WTC11 (cell line): Measurements from ENCODE around the gene NHLH2.

Source experiments
- HMGA2 ChIP-seq: fragments of 250-450 bp; sonication (Bioruptor Pico); IDR thresholded peaks from 2 replicates; pipeline ENCODE4 v1.4.0; 2021; ENCODE audit warnings: mild to moderate bottlenecking, moderate library complexity
- MXD4 ChIP-seq: fragments of 250-450 bp; sonication (Bioruptor Pico); IDR thresholded peaks from 2 replicates; pipeline ENCODE4 v1.8.0; 2021; ENCODE audit warnings: mild to moderate bottlenecking, moderate library complexity, borderline replicate concordance
- TF ChIP-seq, protein P1 (sequence below): sonication (generic); formaldehyde crosslinking; IDR thresholded peaks from 2 replicates; pipeline ENCODE4 v1.8.0; 2023; ENCODE audit warnings: missing genetic modification reagents
- TF ChIP-seq, protein P2 (sequence below): fragments of 200-600 bp; IDR thresholded peaks from 2 replicates; pipeline ENCODE4 v1.8.0; 2022; ENCODE audit warnings: antibody characterized with exemption
- TF ChIP-seq, protein P3 (sequence below): sonication (generic); formaldehyde crosslinking; conservative IDR thresholded peaks from 2 replicates; pipeline ENCODE4 v1.8.1; 2022; ENCODE audit warnings: mild to moderate bottlenecking, missing genetic modification reagents

DNA sequence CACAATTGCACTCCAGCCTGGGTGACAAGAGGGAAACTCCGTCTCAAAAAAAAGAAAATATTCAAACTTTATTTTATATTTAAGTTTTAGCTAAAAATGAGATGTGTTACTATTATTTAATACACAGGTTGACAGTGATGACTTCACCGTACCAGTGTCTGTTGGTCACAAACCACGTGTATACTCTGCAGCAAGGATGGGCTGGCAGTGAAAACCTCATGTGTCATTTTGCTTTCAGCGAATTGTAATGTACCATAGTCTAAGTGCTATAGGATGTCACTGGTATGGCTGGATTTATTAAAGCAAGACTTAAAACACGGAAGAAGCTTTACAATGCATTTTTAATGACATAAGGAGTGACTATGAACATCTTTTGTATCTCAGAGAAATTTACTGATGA lies 28.1 kb upstream of the NHLH2 start:
- TF ChIP-seq, protein P1, sequence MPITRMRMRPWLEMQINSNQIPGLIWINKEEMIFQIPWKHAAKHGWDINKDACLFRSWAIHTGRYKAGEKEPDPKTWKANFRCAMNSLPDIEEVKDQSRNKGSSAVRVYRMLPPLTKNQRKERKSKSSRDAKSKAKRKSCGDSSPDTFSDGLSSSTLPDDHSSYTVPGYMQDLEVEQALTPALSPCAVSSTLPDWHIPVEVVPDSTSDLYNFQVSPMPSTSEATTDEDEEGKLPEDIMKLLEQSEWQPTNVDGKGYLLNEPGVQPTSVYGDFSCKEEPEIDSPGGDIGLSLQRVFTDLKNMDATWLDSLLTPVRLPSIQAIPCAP (CRISPR knock-in tag) = no peak
- TF ChIP-seq, protein P2, sequence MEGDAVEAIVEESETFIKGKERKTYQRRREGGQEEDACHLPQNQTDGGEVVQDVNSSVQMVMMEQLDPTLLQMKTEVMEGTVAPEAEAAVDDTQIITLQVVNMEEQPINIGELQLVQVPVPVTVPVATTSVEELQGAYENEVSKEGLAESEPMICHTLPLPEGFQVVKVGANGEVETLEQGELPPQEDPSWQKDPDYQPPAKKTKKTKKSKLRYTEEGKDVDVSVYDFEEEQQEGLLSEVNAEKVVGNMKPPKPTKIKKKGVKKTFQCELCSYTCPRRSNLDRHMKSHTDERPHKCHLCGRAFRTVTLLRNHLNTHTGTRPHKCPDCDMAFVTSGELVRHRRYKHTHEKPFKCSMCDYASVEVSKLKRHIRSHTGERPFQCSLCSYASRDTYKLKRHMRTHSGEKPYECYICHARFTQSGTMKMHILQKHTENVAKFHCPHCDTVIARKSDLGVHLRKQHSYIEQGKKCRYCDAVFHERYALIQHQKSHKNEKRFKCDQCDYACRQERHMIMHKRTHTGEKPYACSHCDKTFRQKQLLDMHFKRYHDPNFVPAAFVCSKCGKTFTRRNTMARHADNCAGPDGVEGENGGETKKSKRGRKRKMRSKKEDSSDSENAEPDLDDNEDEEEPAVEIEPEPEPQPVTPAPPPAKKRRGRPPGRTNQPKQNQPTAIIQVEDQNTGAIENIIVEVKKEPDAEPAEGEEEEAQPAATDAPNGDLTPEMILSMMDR = no peak
- TF ChIP-seq, protein P3, sequence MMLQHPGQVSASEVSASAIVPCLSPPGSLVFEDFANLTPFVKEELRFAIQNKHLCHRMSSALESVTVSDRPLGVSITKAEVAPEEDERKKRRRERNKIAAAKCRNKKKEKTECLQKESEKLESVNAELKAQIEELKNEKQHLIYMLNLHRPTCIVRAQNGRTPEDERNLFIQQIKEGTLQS (CRISPR knock-in tag) = no peak
- no peak for TF ChIP-seq HMGA2 (CRISPR knock-in tag)
- no peak for TF ChIP-seq MXD4 (CRISPR knock-in tag)
